Hepatocyte (in vitro differentiated cells): ENCODE measurements around the gene GNG13. TPM values are rescaled to one million over a fixed set of nuclear protein-coding genes. Genes with fewer than 3 reads are reported as not detected.

Experiments used
- DNase-seq: peaks from one replicate; pipeline ENCODE4 v3.0.0-alpha.2; 2016; ENCODE audit warnings: low spot score
- H2AFZ ChIP-seq: fragments of 200-600 bp; sonication (generic); 2 replicates; pipeline ENCODE4 v1.6.0; 2016; ENCODE audit warnings: antibody characterized with exemption, mild to moderate bottlenecking
- H3K27ac ChIP-seq: fragments of 200-600 bp; sonication (generic); 2 replicates; pipeline ENCODE4 v1.5.1; 2016; ENCODE audit warnings: mild to moderate bottlenecking
- H3K27me3 ChIP-seq: fragments of 200-600 bp; sonication (generic); 2 replicates; pipeline ENCODE4 v1.6.1; 2016
- H3K36me3 ChIP-seq: fragments of 200-600 bp; sonication (generic); replicated peaks from 2 replicates; pipeline ENCODE4 v1.5.1; 2016; ENCODE audit warnings: low read depth; ENCODE audit not compliant: insufficient read depth
- H3K4me1 ChIP-seq: fragments of 200-600 bp; sonication (generic); 2 replicates; pipeline ENCODE4 v1.5.1; 2016; ENCODE audit warnings: mild to moderate bottlenecking, moderate library complexity; ENCODE audit not compliant: insufficient read depth
- H3K4me2 ChIP-seq: fragments of 200-600 bp; sonication (generic); 2 replicates; pipeline ENCODE4 v1.6.0; 2016
- H3K4me3 ChIP-seq: fragments of 200-600 bp; sonication (generic); 2 replicates; pipeline ENCODE4 v1.5.1; 2016; ENCODE audit warnings: mild to moderate bottlenecking
- H3K79me2 ChIP-seq: fragments of 200-600 bp; sonication (generic); 2 replicates; pipeline ENCODE4 v1.6.0; 2017; ENCODE audit warnings: mild to moderate bottlenecking
- H3K9me2 ChIP-seq: fragments of 200-600 bp; sonication (generic); replicated peaks from 2 replicates; pipeline ENCODE4 v1.6.0; 2017; ENCODE audit warnings: mild to moderate bottlenecking; ENCODE audit not compliant: insufficient read depth
- H3K9me3 ChIP-seq: fragments of 200-600 bp; sonication (generic); 2 replicates; pipeline ENCODE4 v1.5.1; 2016; ENCODE audit warnings: low read depth, mild to moderate bottlenecking
- H4K20me1 ChIP-seq: fragments of 200-600 bp; sonication (generic); 2 replicates; pipeline ENCODE4 v1.6.0; 2016; ENCODE audit warnings: mild to moderate bottlenecking; ENCODE audit not compliant: insufficient read depth, poor library complexity, severe bottlenecking
- CTCF ChIP-seq: fragments of 200-600 bp; sonication (generic); IDR thresholded peaks from 2 replicates; pipeline ENCODE4 v1.5.1; 2016; ENCODE audit warnings: antibody characterized with exemption, mild to moderate bottlenecking; ENCODE audit not compliant: poor library complexity
- EZH2 ChIP-seq: fragments of 200-600 bp; sonication (generic); IDR thresholded peaks from 2 replicates; pipeline ENCODE4 v1.6.1; 2016; ENCODE audit warnings: antibody characterized with exemption, mild to moderate bottlenecking, borderline replicate concordance
- EZH2phosphoT487 ChIP-seq: fragments of 200-600 bp; sonication (generic); IDR thresholded peaks from one replicate; pipeline ENCODE4 v1.6.1; 2018; ENCODE audit warnings: antibody characterized with exemption, mild to moderate bottlenecking, low read depth, moderate library complexity; ENCODE audit not compliant: unreplicated experiment, severe bottlenecking
- WGBS: methylation state at CpG from one replicate; pipeline ENCODE4 v1.1.6; 2016; ENCODE audit warnings: low lambda C conversion rate; ENCODE audit errors: missing lambda C conversion rate; 5-methylcytosine and 5-hydroxymethylcytosine counted together
- polyA plus RNA-seq: library from polyadenylated mRNA; unstranded; fragments of >200 nt; fragmentation: Nextera tagmentation; extraction: Ambion mirVana; gene quantifications from 2 replicates; pipeline ENCODE4 v1.2.1, GENCODE V29; 2016
- total RNA-seq: library from RNA; depleted of rRNA; stranded (reverse); fragments of >200 nt; gene quantifications from 2 replicates; pipeline ENCODE4 v1.2.3, GENCODE V29; 2014

GNG13 gene
- total and polyA plus RNA-seq, 2 experiments from 2014 or later: not detected

GRCh38 chr16:815861-816260, 15.3 kb upstream of the GNG13 start:
- TF ChIP-seq EZH2 (no peak), EZH2phosphoT487 (no peak), CTCF (no peak)
- Histone ChIP-seq H3K4me2 (no peak overlapping the region), H2AFZ (no peak overlapping the region), H3K4me3 (no peak overlapping the region), H3K9me2 (no peaks in the 10 kb centered on the region), H4K20me1 (no peaks in the 10 kb centered on the region), H3K27ac (no peak overlapping the region), H3K79me2 (no peaks in the 10 kb centered on the region), H3K9me3 (no peaks in the 10 kb centered on the region), H3K27me3 (peaks cover 7% of the 10 kb centered on the region), H3K4me1 (peaks cover 4% of the 10 kb centered on the region), H3K36me3 (no peaks in the 10 kb centered on the region)
- no peak for DNase-seq
- 97% methylated on average over 15 of the region's 15 CpGs for WGBS

- Histone ChIP-seq H3K9me2 (no peaks in the 10 kb centered on the region), H4K20me1 (no peaks in the 10 kb centered on the region), H3K27ac (no peak overlapping the region), H3K4me3 (no peak overlapping the region), H3K27me3 (peaks cover 7% of the 10 kb centered on the region), H3K4me1 (peaks cover 4% of the 10 kb centered on the region), H2AFZ (no peak overlapping the region), H3K4me2 (no peak overlapping the region), H3K79me2 (no peaks in the 10 kb centered on the region), H3K36me3 (no peaks in the 10 kb centered on the region), H3K9me3 (no peaks in the 10 kb centered on the region)
- TF ChIP-seq EZH2 (no peak), CTCF (no peak), EZH2phosphoT487 (no peak)
- 85% methylated on average over 9 of the region's 9 CpGs for WGBS
- DNase-seq: no peak
Measured at GRCh38 chr16:814974-815373, 14.4 kb upstream of the GNG13 start.

- Histone ChIP-seq H3K4me3 (no peak overlapping the region), H3K27me3 (peaks cover 7% of the 10 kb centered on the region), H2AFZ (no peak overlapping the region), H3K27ac (no peak overlapping the region), H3K36me3 (no peaks in the 10 kb centered on the region), H3K9me2 (no peaks in the 10 kb centered on the region), H3K9me3 (no peaks in the 10 kb centered on the region), H3K79me2 (no peaks in the 10 kb centered on the region), H3K4me1 (peaks cover 4% of the 10 kb centered on the region), H4K20me1 (no peaks in the 10 kb centered on the region), H3K4me2 (peak overlapping the region; percentile 85)
- 62% methylated on average over 22 of the region's 22 CpGs for WGBS
- DNase-seq: no peak
- TF ChIP-seq EZH2 (no peak), CTCF (no peak), EZH2phosphoT487 (no peak)
Measured at GRCh38 chr16:813916-814412, 13.4 kb upstream of the GNG13 start.
